GM21447 (cell line): ENCODE results near the gene ACSBG1.
"Not testable (repeated sequence)": the region's sequence is repeated elsewhere in the genome, so short reads cannot be mapped to it uniquely, and the experiment has no call there.

Experiments
- ATAC-seq: cut with Tn5 transposase; IDR thresholded peaks from one replicate; pipeline ENCODE4 v1.9.1; 2021; ENCODE audit not compliant: unreplicated experiment

The ACSBG1 gene

GRCh38 chr15:78171864-78172472, 62.4 kb downstream of the ACSBG1 start:
- ATAC-seq, result no peak

GRCh38 chr15:78170848-78171773, 63.3 kb downstream of the ACSBG1 start:
- ATAC-seq, result peak; percentile 69

- no peak for ATAC-seq
Observed at GRCh38 chr15:78168608-78169007, 65.8 kb downstream of the ACSBG1 start.

GRCh38 chr15:78167227-78167888, 67.0 kb downstream of the ACSBG1 start:
- peak; percentile 68 for ATAC-seq

- ATAC-seq, result no peak
Observed at GRCh38 chr15:78164010-78164409, 70.4 kb downstream of the ACSBG1 start.

GRCh38 chr15:78162038-78162437, 72.3 kb downstream of the ACSBG1 start:
- no peak for ATAC-seq

GRCh38 chr15:78159395-78159794, 75.0 kb downstream of the ACSBG1 start:
- no peak for ATAC-seq

GRCh38 chr15:78157203-78157602, 77.2 kb downstream of the ACSBG1 start:
- ATAC-seq, result no peak

GRCh38 chr15:78156653-78157052, 77.7 kb downstream of the ACSBG1 start:
- no peak for ATAC-seq

GRCh38 chr15:78155355-78155939, 78.9 kb downstream of the ACSBG1 start:
- ATAC-seq, result no peak

GRCh38 chr15:78154955-78155354, 79.4 kb downstream of the ACSBG1 start:
- ATAC-seq, result no peak

- not testable (repeated sequence) for ATAC-seq
Observed at GRCh38 chr15:78151075-78151474, 83.3 kb downstream of the ACSBG1 start.

GRCh38 chr15:78149805-78150751, 84.3 kb downstream of the ACSBG1 start:
- peak; percentile 28 for ATAC-seq

- ATAC-seq, result peak; percentile 73
Observed at GRCh38 chr15:78149068-78149804, 85.1 kb downstream of the ACSBG1 start, which contains the start of gene IDH3A. IDH3A (plus strand) TSS chr15:78149362; CDS start chr15:78149404, 42 bp downstream.

GRCh38 chr15:78148392-78149067, 85.8 kb downstream of the ACSBG1 start:
- peak; percentile 12 for ATAC-seq

- no peak for ATAC-seq
Observed at GRCh38 chr15:78147566-78147965, 86.8 kb downstream of the ACSBG1 start.

- no peak for ATAC-seq
Observed at GRCh38 chr15:78146425-78147154, 87.8 kb downstream of the ACSBG1 start.

- no peak for ATAC-seq
Observed at GRCh38 chr15:78142332-78142731, 92.0 kb downstream of the ACSBG1 start.
